HG02870 (cell line): Measurements from ENCODE around the gene GRIP2.

Source experiments
- ATAC-seq: cut with Tn5 transposase; IDR thresholded peaks from one replicate; pipeline ENCODE4 v1.9.1; 2021; ENCODE audit warnings: mild to moderate bottlenecking, moderate library complexity; ENCODE audit not compliant: unreplicated experiment

GRIP2 gene

DNA sequence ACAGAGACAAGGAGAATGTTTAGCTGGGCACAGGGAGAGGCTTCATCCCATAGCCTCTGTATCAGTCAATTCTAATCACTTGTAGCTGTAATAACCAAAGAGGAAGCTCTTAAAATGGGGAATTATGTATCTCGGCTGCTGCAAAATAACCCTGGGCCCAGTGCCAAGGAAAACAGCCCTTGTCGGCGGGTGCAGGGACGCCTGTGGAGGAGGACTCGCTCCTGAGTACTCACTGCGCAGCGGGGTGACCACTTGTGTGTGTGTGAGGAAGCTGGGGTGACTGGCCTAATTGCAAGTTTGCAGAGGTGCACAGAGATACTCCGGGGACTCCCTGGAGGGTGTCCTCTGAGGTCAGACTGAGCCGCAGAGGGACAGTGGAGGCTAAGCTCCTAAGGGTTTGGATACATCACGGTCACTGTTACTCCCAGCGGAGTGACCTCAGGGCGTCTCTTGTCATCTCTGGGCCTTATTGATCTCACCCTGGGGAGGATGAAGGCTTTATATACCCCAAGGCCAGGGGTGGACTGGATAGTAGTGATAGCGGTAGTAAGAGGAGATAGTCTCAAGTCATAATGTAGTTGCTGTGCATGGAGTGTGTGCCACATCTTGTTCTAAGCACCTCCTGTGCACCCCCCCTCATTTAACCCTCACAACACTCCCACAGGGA lies 100.5 kb downstream of the GRIP2 start:
- ATAC-seq, result no peak
